NCI-H526 (cell line): ENCODE results near the gene RHBDD1.

Experiments used
- DNase-seq, 2 experiments: peaks; one replicate each; lab custom pipeline; 2025; lab: John Stamatoyannopoulos, UW

RHBDD1 gene

GRCh38 chr2:226845386-226846116 lies 9.7 kb downstream of the RHBDD1 start:
- DNase-seq: no peak

GRCh38 chr2:226847090-226847489 lies 11.2 kb downstream of the RHBDD1 start:
- DNase-seq: no peak

DNA sequence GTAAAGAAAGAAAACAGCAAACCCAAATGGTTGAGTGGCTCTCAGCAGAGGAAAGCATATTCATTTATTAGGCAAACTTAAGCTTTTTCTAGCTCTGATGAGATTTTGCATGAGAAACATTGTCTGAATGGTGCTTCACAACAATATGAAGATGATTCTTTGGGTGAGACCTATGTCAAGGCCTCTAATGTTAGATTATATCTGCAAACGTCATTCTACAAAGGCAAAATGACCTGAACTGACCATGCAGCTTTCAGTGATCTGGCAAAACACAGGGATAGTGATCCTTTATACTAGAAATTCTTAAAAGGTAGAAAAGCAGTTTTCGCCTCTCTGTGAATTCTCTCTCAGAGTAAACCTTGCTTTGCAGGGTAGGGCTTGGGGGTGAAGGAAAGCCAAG lies 11.7 kb downstream of the RHBDD1 start:
- no peak for DNase-seq

GRCh38 chr2:226849349-226849748 lies 13.5 kb downstream of the RHBDD1 start:
- no peak for DNase-seq

- no peak for DNase-seq
These were observed 14.2 kb downstream of the RHBDD1 start for GRCh38 chr2:226850024-226850423.

DNA sequence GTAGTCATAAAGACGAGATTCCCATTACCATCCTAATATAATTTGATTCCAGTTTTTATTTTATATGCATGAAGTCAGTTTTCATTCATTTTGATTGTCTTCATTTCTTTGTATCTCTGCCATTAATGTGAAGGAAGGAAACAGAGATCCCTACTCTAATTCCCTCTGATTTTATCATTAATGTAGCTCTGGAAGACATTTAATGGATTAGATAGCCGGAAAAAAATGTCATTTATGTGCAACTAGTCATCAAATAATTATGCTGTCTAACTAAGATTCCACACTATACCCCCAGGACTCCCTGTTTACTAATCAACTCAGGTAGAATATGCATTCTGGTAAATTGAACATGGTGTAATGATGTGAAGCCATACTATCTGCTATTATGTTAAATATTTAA lies 19.9 kb downstream of the RHBDD1 start:
- DNase-seq: no peak

GRCh38 chr2:226860087-226860486 lies 24.2 kb downstream of the RHBDD1 start:
- DNase-seq: no peak

GRCh38 chr2:226862623-226863022 lies 26.8 kb downstream of the RHBDD1 start:
- DNase-seq: no peak

DNA sequence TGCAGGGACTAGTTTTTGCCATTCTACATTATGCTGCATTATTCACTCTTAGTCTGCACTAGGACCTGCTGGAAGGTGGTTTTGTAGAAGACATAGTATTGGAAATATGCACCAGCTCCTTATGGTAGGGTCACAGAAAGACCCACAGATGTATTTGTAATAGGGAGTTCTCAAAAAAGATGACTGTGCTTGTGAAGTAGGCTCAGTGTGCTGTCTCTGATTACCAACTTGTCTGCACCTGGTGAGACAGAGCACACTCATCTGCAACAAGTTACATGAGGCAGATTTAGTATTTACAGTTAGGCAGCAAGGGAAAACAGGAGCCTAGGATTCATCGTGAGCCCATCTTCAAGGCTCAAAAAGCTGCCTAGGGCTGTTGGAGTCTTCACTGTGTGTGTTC lies 29.4 kb downstream of the RHBDD1 start:
- DNase-seq: no peak

- no peak for DNase-seq
These were observed 29.9 kb downstream of the RHBDD1 start for GRCh38 chr2:226865710-226866109.

GRCh38 chr2:226868331-226869162 lies 32.7 kb downstream of the RHBDD1 start:
- DNase-seq: no peak

DNA sequence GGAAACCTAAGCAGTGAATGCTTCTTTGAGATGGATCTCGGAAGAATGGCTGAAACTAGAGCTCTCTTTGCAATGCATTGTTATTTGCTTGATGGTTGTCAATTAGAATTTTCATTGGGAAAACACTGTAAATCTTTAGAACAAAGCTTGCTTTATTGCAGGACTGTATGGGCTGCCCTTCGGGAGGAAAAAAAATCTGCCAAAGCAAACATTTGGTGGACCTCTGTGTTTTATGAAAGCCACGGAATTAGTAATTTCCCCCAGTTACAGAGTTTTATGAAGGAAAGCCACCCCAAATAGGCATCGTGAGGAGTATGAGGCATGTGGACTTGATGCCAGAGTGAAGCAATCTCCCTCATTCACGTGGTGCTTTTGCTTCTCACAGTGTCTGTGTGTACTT lies 33.5 kb downstream of the RHBDD1 start:
- DNase-seq: no peak

GRCh38 chr2:226873051-226873620 lies 37.3 kb downstream of the RHBDD1 start:
- no peak for DNase-seq

DNA sequence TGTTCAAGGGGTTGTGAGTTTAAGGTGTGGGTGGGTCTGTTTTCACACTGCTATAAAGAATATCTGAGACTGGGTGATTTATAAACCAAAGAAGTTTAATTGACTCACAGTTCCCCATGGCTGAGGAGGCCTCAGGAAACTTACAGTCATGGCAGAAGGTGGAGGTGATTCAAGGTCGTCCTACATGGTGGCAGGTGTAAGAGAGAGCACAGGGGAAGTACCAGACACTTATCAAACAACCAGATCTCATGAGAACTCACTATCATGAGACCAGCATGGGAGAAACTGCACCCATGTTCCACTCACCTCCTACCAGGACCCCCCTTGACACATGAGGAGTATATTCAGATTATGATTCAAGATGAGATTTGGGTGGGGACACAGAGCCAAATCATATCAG lies 38.0 kb downstream of the RHBDD1 start:
- DNase-seq: no peak

GRCh38 chr2:226874749-226875148 lies 38.9 kb downstream of the RHBDD1 start:
- no peak for DNase-seq

DNA sequence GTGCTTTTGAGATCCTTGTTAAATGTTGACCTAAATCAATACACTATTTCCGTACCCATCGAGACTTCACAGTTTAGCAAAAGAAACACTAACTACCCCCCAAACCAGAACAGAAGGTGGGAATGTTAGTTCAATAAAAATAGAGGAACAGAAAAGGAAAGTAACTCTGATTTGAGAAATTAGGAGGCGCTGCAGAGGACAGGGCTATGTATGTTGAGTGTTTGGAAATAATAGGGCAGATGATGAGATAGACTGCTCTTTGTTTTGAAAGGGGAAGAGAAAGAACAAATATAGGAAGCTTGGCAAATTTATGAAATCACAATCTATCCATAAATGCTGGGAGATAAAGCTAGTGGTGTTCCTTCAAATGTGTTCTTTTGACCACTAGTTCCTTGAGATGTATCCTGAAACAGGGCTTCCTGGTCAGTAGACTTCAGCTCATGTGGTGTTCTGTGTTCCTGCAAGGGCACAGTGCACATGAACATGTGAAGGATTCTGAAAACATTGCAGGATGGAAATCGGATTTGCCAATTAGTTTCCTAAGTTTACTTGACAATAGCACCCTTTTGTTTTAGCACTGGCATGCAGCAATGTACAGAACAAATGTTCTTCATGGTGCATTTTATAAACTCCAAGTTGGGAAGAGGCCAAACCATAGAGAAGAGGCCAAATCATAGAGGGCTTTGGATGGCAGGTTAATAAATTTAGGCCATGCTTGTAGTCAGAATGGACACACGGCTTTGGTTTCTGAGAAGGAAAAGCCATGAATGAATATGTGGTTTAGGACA lies 39.8 kb downstream of the RHBDD1 start:
- no peak for DNase-seq

DNA sequence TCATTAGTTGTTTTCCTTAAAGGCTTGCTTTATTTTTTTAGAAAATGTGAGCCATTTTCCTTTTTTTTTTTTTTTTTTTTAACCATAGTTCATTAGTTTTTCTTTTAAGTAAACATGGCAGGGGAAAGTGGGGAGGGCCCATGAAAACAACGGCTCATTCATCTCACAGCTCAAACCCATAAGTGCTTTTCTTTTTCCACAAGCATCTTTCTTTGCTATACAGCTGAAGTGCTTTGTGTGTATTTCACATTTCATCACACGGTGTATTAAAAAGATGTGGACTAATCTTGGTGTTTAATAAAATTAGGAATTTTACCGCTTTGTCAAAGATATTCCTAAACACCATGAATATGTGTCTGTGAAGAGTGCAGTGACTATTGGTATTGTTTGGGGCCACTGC lies 41.6 kb downstream of the RHBDD1 start:
- no peak for DNase-seq

DNA sequence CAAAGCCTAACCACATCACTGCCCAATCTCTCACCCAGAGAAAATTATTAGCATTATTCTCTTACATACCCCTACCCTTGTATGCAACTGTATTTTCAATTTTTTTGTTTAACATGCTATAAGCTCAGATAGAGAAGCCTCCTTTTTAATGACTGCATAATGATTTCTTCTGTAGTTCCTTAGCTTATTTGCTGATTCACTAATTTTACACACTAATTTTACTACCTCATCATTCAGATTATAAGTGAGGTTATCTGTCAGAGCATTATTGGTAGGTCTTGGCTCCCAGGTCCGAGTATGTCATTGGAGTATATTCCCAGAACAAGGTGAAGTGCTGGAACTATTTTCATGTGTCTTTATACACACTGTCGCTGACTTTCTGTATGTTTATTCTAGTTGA lies 45.4 kb downstream of the RHBDD1 start:
- no peak for DNase-seq

DNA sequence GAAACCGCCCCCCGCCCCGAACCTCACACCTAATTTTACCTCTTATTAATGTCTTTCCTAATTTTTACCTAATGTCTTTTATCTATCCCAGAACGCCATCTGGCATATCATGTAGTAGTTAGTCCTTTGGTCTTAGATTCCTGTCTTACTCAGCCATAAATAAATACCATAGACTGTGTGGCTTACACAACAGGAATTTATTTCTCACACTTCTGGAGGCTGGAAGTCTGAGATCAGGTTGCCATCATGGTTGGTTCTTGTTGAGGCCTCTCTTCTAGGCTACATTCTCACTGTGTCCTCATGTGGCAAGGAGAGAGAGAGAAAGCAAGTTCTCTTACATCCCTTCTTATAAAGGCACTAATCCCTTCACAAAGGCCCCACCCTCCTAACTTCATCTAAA lies 46.8 kb downstream of the RHBDD1 start:
- no peak for DNase-seq

- no peak for DNase-seq
These were observed 47.5 kb downstream of the RHBDD1 start for GRCh38 chr2:226883296-226883795.

DNA sequence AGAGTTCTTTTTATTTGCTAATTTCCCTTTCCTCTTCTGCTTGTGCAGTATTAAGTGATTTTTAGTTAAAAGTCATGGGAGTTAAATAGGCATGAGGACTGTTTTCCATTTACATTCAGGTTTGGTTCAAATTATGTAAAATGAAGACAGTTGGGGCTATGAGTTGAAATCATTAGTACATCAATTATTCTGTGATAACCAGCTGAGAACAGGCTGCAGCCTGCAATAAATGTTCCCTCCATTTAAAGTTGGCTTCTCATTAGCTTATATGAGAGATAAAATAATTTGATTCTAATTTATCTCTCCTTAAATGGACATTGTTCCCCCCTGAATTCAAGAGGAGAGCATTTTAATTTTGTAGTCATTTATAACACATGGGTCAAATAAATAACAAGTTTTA lies 48.3 kb downstream of the RHBDD1 start:
- no peak for DNase-seq

DNA sequence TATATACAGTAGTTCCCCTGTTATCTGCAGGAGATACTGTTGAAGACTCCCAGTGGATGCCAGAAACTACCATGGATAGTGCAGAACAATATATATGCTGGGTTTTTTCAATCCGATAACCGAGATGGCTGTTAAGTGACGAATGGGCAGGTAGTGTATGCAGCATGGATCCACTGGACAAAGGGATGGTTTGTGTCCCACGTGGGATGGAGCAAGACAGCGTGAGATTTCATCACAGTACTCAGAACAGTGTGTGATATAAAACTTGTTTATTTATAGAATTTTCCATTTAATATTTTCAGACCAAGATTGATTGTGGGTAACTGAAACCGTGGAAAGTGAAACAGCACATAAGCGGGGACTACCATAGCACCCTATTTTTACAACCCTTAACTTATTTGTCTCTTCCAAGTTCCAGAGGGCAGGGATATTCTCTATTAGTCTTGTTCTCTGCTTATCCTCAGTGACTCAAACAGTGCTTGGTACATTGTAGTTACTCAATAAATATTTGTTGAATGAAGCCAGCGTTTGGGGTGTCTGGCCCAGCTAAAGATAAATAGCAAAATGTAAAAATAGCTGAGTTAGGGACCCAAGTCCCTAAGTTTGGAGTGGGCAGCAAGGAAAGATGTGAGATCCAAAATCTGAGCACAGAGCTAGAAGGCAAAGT lies 50.0 kb downstream of the RHBDD1 start:
- DNase-seq: no peak
